GM19468 (cell line): ENCODE results near the gene KIF5C.

Experiments used
- ATAC-seq: cut with Tn5 transposase; IDR thresholded peaks from one replicate; pipeline ENCODE4 v1.9.1; 2021; ENCODE audit warnings: mild to moderate bottlenecking, moderate library complexity, moderate number of reproducible peaks; ENCODE audit not compliant: unreplicated experiment; ENCODE audit errors: extremely low read depth

KIF5C gene

DNA sequence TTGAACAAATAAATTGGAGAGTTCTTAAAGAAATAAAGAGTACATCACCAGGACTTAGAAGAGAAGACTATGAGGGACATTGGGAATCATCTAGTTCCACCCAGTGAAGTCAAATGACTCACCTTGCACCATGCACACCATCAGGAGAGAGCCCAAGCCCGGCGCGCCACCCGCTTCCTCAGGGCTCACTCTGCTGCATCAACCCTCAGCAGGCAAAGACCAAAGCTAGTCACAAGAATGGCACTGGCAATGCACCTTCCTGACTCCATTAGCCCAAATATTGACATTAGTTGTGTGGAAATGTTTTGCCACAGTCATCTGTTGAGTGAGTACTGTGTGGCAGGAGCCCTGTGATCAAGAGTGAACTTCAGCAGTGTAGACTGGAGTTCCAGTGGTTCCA lies 156.4 kb downstream of the KIF5C start:
- ATAC-seq, result no peak

DNA sequence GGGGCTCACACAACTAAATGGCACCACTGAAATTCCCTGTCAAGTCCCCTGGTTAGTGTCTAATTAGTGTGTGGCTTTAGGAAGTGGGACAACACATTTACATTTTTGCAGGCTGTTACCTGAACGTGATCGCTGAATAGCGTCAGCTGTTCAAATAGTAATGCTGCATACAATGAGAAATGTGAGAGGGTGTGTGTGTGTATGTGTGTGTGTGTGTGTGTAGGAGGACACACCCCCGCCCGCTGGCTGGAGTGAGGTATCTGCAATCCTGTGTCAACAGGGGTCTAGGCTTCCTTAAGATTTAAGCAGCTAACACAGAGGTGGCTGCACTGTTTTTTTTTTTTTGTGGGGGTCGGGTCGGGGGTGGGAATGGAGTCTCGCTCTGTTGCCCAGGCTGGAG lies 158.7 kb downstream of the KIF5C start:
- no peak for ATAC-seq

DNA sequence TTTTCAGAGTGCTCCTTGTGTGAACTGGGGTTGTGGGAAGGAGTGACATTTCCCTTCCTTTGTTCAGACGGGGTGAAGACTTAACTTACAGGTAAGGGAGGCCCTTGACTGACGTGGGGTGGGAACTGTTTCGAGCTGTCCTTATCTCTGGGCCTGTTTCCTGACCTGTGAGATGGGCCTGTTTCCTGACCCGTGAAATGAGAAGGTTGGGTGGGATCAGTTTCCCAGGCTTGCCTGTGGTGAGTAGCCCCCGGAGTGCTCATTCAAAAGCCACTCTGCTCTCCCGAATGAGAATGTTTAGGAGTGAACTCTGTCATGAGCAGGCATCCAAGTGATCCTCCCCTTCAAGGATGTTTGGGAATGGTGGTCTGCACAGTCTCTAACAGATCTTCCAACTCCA lies 159.4 kb downstream of the KIF5C start:
- no peak for ATAC-seq

DNA sequence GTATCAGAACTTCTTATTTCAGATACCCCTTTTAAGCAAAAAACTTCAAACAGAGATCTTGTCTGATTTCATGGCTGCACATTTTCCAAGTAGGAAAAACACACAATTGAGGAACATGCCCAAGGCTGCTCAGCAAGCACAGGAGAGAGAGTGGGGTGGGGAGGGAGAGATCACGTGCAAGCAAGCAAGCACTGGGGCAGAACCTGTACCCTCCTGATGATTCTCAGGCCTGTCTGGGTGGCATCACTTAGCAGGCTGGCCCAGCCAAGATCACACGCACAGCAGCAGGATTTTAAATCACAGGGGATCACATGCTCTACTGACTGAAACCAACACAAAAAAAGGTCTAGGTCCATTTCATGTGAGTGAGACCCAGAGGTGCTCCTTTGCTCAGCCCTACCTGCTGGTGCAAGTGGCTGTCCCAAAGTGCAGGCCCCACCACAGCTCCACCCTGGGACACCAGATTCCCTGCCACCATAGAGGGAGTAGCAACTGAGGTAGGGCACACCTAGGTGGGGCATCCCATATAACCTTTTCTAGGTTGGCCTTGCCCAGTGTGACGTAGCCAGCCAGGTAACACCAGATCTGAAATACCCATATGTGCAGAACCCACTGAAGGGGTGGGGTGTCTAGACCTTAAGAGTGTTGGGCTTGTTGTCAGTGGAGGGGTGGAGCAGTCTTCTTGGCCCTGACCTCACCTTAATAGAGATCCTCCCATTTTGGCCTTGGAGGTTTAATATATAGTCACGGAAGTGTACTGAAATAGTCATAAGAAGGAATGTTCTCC lies 161.7 kb downstream of the KIF5C start:
- no peak for ATAC-seq

DNA sequence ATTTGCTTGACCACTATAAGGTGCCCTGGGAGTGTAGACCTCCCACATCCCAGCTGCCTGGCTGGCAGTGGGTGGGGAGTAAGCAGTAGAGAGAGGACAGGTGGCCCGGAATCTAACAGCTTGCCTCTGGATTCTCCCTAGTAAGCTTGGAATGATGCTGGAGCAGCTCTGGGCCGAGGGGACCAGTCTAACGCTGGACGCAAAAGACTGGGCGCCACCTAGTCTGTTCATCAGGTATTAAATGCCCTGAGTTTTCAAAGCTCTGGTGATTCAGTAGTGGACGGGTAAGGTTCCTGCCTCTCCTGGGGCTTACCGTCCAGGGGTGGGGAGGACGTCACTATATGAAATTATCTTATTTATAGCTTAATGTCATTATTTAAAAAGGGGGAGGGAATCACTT lies 162.8 kb downstream of the KIF5C start:
- no peak for ATAC-seq

DNA sequence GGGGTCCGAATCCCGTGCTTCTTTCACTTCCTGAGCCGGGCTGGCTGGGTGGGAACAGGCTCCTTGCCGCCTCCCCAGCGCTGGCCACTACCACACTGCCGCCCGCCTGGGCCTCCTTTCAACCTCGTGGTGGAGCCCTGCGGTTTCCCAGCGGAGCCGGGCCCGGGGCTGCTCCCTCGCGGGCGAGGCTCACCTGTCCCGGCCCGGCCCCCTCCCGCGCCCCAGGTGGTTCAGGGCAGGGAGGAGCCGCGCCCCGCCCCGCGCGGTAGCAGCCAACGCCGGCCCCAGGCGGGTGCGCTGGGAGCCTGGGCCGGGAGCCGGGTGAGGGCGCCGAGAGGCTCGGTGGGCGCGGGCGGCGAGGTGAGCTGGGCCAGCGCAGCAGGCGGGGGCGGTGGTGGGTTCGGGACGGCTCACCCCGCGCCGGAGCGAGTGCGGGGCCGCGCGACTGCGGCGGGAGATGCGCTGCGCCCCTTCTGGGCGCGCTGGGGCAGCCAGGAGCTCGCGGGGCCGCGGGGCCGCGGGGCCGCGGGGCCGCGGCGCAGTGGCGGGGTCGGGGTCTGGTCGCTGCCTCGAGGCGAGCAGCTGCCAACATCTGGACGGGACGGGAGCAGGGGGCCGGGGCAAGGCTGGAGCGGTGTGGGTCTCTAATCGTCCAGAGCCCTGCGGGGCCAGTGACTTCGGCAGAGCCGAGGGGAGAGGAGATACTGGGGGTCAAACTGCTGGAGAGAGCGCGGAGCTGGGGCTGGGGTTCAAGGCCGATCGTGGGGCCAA lies 163.6 kb downstream of the KIF5C start, which contains the start of gene LYPD6B:
TSS of gene LYPD6B (plus strand) at position 258 of the 771 bp plus-strand sequence. CDS start 92,250 bp downstream, outside the sequence.
- ATAC-seq, result peak; percentile 42

DNA sequence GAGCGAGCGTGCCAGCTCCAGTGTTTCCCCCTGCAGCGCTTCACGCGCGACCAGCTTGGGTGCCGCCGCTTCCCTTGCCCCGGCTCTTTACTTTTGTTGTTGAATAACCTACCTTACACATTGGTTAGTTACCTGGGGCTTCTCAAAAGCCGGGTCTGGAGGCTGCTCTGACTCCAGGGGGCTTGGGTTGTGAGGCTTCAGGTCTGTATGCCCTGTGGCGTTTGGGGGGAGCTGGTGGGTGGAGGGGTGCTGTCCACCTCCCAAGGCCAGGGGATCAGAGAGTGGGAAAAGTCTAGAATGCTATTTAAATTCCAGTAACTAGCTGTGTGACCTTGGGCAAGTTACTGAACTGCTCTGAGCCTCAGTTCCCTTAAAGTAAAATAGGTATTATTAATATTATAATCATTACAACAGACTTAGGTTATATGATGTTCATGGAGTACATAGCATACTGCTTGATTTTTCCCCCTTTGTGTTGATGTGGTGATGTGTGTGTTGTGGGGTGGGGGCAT lies 164.2 kb downstream of the KIF5C start:
- no peak for ATAC-seq

DNA sequence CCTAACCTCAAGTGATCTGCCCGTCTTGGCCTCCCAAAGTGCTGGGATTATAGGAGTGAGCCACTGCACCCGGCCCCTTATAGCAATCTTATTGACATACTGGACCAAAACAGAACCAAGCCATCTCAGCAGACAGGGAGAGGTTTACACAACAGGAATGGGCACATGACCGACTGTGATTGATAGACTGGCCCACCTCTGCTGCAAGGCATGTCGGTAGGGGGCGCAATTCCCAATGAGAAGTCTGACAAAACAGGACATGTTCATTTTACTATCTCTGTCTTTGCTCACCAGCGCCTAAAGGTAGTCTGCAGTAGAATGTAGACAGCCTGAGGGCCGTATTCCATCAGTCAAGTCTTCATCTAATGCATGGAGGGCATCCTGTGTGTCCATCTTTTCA lies 165.4 kb downstream of the KIF5C start:
- no peak for ATAC-seq

DNA sequence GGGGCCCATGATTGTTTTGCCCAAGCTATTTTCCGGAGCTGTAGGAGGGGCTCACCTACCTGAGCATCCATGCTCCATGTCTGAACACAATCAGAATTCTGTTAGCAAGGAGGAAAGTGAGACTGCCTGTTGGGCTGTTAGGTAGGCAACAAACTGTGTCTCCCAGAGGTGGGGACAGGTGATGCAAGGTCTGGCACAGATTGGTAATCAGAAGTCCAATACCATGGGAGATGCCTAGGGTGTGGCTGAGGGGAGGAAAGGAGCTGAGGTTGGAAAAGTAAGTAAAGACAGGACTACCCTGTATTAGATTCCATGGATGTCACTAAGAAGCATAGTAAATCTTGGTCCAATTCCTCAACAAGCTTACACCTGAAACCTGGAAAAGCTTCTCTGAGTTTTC lies 166.5 kb downstream of the KIF5C start:
- ATAC-seq, result no peak

DNA sequence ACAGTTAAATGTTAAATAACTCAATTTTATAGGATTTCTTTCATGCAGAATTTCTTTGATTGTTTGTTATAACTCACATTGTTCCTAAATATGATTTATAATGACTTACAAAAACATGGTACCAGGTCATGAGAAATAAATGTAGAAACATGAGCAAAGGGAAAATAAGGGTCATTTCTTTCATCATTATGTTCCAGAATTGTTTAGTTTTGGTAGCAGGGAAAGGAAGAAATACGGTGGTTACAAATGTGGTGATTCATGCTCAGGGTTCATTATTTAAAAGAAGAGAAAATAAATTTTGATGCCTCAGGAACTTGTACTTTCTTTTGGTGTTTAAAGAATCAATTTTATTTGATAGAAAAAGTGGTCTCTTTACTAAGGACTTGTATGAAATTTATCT lies 167.9 kb downstream of the KIF5C start:
- no peak for ATAC-seq

DNA sequence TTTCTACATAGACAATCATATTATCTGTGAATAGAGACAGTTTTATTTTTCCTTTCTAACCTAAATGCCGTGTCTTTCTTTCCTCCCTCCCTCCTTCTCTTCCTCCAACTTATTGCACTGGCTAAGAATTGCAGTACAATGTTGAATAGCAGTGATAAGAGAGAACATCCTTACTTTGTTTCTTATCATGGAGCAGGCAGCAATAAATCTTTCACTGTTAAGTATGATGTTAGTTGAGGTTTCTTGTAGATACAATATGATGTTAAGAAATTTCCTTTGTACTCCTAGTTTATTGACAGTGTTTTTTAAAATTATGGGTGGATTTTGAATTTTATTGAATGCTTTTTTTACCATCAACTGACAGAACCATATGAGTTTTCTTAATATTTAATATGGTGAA lies 169.5 kb downstream of the KIF5C start:
- ATAC-seq, result no peak

DNA sequence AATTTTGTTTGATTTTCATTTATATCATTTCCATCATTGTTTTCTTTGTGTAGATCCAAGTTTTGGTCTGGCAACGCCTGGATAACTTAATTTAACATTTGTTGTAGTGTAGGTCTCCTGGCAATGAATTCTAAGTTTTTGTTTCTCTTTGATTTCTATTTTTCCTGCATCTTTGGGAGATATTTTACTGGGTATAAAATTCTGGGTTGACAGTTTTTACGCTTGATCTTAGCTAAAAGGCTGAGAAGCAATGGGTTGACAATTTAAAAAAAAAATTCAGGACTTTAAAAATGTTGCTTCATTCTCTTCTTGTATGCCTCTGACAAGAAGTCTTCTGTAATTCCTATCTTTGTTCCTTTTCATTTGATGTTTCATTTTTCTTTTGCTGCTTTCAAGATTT lies 172.1 kb downstream of the KIF5C start:
- ATAC-seq, result no peak

DNA sequence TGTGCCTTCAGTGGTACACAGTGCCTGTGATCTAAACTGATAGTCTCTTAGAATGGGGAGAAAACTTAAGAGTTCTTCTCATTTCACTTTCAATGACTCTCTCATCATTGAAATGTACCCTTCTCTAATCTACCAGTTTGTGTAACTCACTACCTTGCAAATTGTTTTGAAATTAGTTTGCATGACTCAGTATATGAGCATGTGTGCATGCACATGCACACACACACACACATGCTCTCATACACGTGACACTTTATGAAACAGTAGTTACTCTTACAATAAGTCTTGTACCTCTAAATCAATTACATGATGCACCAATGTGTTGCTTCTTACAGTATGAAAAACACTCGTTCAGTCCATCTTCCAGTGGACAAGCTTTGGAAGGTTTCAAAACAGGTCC lies 174.1 kb downstream of the KIF5C start:
- ATAC-seq, result no peak

DNA sequence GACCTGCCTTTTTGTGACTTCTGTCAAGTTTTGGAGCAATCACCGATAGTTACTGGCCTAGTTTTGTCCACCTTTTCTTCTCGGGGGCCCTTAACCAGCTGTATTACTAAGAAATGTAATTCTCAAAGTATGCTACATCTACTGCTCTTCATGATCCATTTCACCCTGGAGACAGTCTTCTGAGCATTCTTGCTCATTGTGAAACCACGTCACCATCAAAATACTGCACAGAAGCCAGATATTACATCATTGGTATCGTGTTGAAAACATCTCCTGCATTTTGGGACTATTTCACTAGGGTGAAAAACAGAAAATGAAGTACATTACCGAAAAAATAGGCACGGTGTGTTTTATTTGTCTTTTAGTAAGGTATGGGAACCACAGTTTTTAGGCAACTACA lies 175.2 kb downstream of the KIF5C start:
- ATAC-seq, result peak; percentile 52

DNA sequence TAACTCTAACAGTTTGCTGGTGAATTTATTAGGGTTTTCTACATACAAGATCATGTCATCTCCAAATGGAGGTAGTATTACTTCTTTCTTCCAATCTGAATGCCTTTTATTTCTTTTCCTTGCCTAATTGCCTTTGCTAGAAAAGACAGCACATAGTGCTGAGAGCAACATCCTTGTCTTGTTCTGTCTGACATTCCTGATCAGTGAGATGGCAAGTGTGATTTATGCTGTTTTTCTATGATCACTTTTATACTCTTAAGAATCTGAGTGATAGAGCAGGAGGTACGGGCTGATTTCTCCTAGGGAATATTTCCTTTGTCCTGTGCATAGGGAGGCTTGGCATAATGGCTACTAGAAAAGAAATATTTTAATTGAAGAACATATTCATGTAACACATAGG lies 180.7 kb downstream of the KIF5C start:
- ATAC-seq, result no peak

DNA sequence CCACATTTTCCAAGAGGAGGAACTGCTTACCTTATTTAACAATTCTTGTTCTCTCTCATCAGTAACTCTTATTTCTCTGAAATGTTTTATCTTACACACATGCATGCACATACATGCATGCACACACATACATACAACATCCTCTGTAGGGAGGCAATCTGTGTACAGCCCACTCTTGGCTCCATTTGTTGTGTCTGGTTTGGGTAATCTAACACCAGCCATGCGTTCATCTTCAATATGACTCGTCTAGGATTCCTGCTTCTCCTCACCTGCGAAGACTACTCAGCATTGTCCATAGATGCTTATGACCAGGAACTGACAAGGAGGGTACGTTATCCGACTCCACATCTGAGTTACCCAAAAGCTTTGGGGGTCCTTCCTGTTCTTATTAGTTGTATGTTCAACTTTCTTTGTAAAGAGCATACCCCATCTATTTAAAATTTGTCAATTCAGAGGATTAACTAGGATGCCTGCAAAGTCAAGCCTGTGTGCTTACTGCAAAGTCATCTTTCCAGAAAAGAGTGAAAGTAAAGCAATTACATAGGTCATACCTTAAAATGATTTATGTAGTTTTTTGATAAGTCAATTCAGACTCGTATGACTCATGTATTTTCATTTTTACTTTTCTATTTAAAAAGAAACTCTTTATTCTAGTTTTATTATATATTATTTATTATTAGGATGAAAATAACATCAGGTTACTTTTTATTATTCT lies 181.7 kb downstream of the KIF5C start:
- no peak for ATAC-seq

DNA sequence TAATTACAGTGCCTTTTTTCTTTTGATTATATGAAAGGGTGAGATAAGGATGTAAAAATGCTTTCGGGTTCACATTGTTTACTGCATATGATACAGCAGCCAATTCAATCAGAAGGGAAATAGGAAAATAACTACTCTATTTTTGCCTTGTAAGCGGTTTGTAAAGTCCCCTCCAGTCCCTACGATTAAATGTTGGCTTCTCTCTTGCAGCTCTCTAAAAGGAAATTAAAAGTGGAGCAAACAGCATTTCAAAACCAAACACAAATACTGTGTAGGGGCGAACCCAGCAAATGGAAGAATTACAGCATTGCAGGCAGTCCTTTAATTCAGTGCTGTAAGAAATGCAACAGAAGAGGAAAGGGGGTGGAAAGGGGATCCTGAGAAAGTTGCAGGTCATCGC lies 182.4 kb downstream of the KIF5C start:
- no peak for ATAC-seq

DNA sequence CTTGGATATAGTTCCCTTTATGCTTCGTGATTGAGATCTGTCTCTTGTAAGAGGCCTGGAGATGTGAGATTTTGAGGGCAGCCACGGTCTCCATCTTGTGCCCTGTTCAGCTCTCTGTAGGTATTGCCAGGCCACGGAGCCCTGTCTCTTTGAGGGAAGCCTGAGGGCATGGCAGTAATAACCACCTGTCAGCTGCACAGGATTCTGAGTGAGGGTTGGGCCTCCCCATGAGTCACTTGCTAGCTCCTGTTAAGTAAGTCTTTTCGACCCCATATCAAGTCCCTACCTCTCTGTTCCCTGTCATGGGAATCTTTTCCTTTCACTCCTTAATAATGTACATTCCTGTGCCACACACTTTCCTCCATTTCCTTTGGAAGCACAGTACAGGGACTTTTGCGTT lies 183.9 kb downstream of the KIF5C start:
- no peak for ATAC-seq

DNA sequence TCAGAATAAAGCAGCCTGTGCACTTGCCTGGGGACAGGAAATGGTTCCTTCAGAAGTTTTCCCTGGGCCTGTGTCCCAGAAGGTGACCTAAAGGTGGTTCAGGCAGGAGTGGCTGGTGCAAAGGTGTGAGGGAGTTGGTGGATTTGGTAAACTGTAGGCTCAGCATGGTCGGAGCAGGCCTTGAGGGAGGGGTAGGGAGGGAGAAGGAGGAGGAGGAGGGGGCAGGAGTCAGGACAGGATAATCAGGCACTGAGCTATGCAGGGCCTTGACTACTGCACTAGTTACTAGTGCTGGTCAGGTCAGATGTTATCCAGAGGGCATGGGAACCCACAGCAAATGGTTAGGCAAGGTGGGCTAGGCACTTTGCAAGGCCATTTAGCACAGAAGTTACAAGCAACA lies 184.8 kb downstream of the KIF5C start:
- ATAC-seq, result no peak

DNA sequence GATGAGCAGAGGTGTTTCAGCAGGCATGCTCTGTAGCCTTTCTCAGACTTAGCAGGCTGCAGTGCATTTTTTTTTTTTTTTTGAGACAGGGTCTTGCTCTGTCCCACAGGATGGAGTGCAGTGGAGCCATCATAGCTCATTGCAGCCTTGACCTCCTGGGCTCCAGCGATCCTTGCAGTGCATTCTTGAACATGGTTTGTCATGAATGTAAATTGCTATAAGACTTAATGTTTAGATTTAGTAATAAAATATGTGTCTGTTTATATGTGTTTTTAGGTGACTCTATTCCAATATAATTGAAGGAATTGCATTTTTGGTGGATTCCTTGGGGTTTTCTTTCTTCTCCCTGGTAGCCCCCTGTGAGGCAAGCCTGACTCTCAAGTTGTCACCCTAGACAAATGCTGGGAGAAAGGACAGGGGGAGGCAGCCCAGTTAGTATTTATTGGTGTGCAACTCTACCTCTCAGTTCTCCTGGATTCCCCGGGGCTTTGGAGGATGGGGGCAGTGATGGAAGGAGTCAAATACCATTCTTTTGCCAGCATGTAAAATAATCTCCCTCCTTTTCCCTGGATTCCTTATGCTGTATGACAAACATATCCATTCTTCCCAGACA lies 186.2 kb downstream of the KIF5C start:
- no peak for ATAC-seq
